Inferior parietal cortex (tissue), 1 donor: Measurements from ENCODE around the gene HELZ2.
A peak's percentile ranks its signal among the peaks of the same experiment; 100 is the strongest.

ENCODE experiments used
- DNase-seq: peaks from one replicate; pipeline ENCODE4 v3.0.0-alpha.2; 2016; ENCODE audit errors: extremely low spot score

Gene HELZ2

GRCh38 chr20:63597651-63598478, 23.8 kb upstream of the HELZ2 start:
- no peak for DNase-seq

- DNase-seq = no peak
Measured at GRCh38 chr20:63596423-63596822, 22.4 kb upstream of the HELZ2 start.

- no peak for DNase-seq
Measured at GRCh38 chr20:63595416-63596127, 21.5 kb upstream of the HELZ2 start.

- DNase-seq = no peak
Measured at GRCh38 chr20:63594043-63594561, 20.1 kb upstream of the HELZ2 start.

GRCh38 chr20:63592661-63593060, 18.6 kb upstream of the HELZ2 start:
- DNase-seq = no peak

- DNase-seq = no peak
Measured at GRCh38 chr20:63591786-63592355, 17.8 kb upstream of the HELZ2 start.

GRCh38 chr20:63591147-63591533, 17.1 kb upstream of the HELZ2 start:
- DNase-seq = no peak

GRCh38 chr20:63590218-63591146, 16.4 kb upstream of the HELZ2 start:
- DNase-seq = no peak

GRCh38 chr20:63589261-63590217, 15.5 kb upstream of the HELZ2 start:
- DNase-seq = no peak

GRCh38 chr20:63588641-63589041, 14.6 kb upstream of the HELZ2 start:
- no peak for DNase-seq

- no peak for DNase-seq
Measured at GRCh38 chr20:63587776-63588591, 13.9 kb upstream of the HELZ2 start.

- no peak for DNase-seq
Measured at GRCh38 chr20:63587256-63587655, 13.2 kb upstream of the HELZ2 start.

- DNase-seq = no peak
Measured at GRCh38 chr20:63586797-63587196, 12.8 kb upstream of the HELZ2 start.

- DNase-seq = no peak
Measured at GRCh38 chr20:63585616-63586565, 11.9 kb upstream of the HELZ2 start.

GRCh38 chr20:63582382-63583063, 8.5 kb upstream of the HELZ2 start:
- DNase-seq = no peak

- DNase-seq = peak; percentile 13
Measured at GRCh38 chr20:63580796-63581461, 6.9 kb upstream of the HELZ2 start.

- DNase-seq = no peak
Measured at GRCh38 chr20:63579017-63579694, 5.1 kb upstream of the HELZ2 start.
